Fibroblast of mammary gland (primary cell): ENCODE measurements around the gene CDH13.
A peak's percentile ranks its signal among the peaks of the same experiment; 100 is the strongest.

Source experiments
- DNase-seq: peaks from one replicate; pipeline ENCODE4 v3.0.0-alpha.2; 2010; ENCODE audit warnings: low read depth
- H3K4me3 ChIP-seq: 2 replicates; pipeline ENCODE4 v1.5.1; 2011; ENCODE audit warnings: low read depth, mild to moderate bottlenecking, low read length, moderate library complexity; ENCODE audit not compliant: control insufficient read depth
- TF ChIP-seq, protein P1 (sequence below): conservative IDR thresholded peaks from 2 replicates; pipeline ENCODE4 v1.5.1; 2011; ENCODE audit warnings: low read depth, low read length, inconsistent platforms; ENCODE audit not compliant: control insufficient read depth, insufficient read depth

The CDH13 gene

DNA sequence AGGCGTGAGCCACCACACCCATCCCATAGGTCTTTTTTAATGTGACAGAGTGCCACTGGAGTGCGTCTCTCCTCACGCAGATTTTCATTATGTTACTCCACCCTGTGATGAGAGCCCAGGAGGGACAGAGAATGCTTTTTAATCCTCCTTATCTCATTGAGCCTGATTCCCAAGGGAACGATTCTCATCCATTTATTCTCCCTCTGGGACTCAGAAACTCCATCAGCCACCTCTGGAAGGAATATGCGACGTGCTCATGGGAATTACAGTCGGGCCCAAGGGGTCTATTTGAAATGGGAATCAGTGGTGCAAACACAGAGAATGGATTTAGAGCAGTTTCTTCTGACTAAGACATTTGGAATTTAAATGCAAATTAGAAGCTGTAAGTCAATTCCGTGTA lies 1025.1 kb downstream of the CDH13 start:
- TF ChIP-seq, protein P1, sequence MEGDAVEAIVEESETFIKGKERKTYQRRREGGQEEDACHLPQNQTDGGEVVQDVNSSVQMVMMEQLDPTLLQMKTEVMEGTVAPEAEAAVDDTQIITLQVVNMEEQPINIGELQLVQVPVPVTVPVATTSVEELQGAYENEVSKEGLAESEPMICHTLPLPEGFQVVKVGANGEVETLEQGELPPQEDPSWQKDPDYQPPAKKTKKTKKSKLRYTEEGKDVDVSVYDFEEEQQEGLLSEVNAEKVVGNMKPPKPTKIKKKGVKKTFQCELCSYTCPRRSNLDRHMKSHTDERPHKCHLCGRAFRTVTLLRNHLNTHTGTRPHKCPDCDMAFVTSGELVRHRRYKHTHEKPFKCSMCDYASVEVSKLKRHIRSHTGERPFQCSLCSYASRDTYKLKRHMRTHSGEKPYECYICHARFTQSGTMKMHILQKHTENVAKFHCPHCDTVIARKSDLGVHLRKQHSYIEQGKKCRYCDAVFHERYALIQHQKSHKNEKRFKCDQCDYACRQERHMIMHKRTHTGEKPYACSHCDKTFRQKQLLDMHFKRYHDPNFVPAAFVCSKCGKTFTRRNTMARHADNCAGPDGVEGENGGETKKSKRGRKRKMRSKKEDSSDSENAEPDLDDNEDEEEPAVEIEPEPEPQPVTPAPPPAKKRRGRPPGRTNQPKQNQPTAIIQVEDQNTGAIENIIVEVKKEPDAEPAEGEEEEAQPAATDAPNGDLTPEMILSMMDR = no peak
- DNase-seq = no peak
- no peak overlapping the region for H3K4me3 ChIP-seq

DNA sequence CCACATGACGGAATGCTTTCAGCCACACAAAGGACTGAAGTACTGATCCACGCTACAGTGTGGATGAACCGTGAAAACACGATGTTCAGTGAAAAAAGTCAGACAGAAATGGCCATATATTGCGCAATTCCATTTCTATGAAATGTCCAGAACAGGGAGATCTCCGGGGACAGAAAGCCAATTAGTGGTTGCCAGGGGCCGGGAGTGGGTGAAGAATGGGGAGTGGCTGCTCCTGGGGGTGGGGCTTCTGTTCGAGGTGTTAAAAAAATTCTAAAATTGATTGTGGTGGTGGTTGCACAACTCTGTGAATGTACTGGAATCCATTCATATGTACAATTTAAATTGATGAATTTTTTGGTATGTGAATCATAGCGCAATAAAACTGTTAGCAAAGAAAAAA lies 1026.2 kb downstream of the CDH13 start:
- DNase-seq = peak; percentile 2
- TF ChIP-seq, protein P1 = no peak
- H3K4me3 ChIP-seq = no peak overlapping the region

DNA sequence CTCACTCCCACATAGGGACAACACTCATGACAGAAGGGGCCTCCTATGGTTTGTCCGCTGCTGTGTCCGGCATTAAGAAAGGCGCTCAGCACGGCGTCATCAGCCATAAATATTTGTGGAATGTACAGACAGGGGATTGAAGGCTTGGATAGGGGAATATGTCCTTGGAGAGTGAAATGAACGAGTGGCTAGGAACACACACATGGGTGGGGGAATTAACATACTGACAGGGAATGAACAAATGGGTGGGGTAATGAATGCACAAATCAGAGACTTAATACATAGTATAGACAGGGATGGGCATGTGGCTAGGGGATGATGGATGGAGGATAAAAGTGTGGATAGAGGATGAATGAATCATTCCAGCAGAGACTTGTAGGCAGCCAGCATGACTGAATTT lies 1027.0 kb downstream of the CDH13 start:
- peak; percentile 3 for DNase-seq
- no peak overlapping the region for H3K4me3 ChIP-seq
- TF ChIP-seq, protein P1 = no peak

DNA sequence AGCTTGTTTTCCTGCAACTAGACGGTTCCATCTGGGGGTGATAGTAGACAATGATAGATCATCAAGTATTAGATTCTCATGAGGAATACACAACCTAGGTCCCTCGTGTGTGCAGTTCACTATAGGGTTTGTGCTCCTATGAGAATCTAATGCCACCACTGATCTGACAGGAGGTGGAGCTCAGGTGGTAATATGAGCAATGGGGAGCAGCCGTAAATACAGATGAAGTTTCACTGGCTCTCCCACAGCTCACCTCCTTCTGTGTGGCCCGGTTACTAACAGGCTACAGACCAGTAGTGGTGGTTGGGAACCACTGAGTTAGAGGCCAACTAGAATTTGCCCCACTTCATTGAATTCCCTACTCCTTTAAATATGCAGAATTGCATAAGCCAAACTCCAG lies 1033.5 kb downstream of the CDH13 start:
- TF ChIP-seq, protein P1 = no peak
- H3K4me3 ChIP-seq = no peak overlapping the region
- DNase-seq = no peak

DNA sequence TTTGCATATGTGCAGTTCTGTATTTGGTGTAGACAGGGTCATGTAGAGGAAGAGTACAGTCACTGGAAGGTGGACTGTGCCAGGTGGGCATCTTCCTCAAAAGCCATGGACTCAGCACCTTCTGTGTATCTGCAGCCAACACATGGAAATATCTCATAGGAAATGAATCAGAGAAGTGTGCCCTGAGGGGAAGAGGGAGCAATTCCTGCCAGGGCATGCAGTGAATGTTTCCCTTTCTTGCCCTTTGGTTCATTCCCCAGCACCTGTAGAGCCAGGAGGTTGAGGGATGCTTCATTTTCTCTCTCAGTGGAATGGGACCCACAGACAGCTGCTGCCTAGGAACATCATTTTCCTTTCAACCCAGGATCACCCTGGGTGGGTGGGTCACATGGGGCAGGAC lies 1034.9 kb downstream of the CDH13 start:
- no peak for DNase-seq
- no peak overlapping the region for H3K4me3 ChIP-seq
- TF ChIP-seq, protein P1 = no peak

DNA sequence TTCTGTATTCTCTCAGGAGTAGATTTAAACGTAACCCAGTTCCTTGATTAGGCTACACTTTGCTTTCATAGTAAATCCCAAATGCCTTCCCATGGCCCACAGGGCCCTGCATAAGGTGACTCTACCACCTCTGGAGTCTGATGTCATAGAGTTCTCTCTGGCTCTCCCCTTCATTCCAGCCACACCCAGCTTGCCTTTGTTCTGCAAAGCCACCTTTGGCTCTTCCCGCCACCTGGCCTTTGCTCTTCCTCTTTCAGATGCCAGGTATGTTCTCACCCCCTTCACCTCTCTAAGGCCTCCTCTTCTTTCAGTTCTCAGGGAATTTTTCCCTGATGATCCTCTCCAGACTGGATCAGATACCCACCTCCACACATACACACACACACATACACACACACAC lies 1039.7 kb downstream of the CDH13 start:
- TF ChIP-seq, protein P1 = no peak
- H3K4me3 ChIP-seq = no peak overlapping the region
- no peak for DNase-seq

DNA sequence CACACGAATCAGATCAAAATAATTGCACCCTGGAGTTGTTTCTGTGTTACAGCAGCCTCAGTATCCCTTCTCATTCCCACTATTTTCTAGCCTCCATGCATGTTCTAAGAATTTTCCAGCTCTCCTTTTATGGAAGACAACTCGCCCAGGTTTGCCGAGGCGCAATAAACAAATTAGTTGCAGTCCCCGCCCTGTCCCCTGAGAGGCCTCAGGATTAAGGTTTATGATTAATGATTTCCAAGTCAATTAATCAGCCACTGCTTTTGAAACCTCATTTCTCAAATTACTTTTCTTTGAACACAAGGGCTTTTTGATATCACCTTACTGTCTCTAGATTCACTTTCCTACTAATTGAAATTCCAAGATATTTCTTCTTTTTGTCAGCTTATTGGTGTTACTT lies 1042.7 kb downstream of the CDH13 start:
- DNase-seq = no peak
- H3K4me3 ChIP-seq = no peak overlapping the region
- TF ChIP-seq, protein P1 = no peak
